Upper lobe of right lung (tissue), 1 donor: ENCODE measurements around the gene DGKQ. TPM values are rescaled to one million over a fixed set of nuclear protein-coding genes. Genes with fewer than 3 reads are reported as not detected.
A peak's percentile ranks its signal among the peaks of the same experiment; 100 is the strongest.

Experiments
- ATAC-seq: fragments of 200-7000 bp; cut with Tn5 transposase; one replicate; pipeline ENCODE4 v1.9.1; 2020; ENCODE audit warnings: mild to moderate bottlenecking, moderate library complexity
- DNase-seq: peaks from one replicate; pipeline ENCODE4 v3.0.0-alpha.2; 2020
- H3K27ac ChIP-seq: fragments of 200-600 bp; one replicate; pipeline ENCODE4 v1.8.0; 2022
- H3K27me3 ChIP-seq: fragments of 200-600 bp; one replicate; pipeline ENCODE4 v1.8.0; 2022; ENCODE audit warnings: mild to moderate bottlenecking
- H3K36me3 ChIP-seq: fragments of 200-600 bp; one replicate; pipeline ENCODE4 v1.8.0; 2022
- H3K4me1 ChIP-seq: fragments of 200-600 bp; one replicate; pipeline ENCODE4 v1.8.0; 2022
- H3K4me3 ChIP-seq: fragments of 200-600 bp; one replicate; pipeline ENCODE4 v1.8.0; 2022; ENCODE audit warnings: mild to moderate bottlenecking
- H3K9me3 ChIP-seq: fragments of 200-600 bp; one replicate; pipeline ENCODE4 v1.8.0; 2022
- CTCF ChIP-seq: fragments of 200-600 bp; IDR thresholded peaks from one replicate; pipeline ENCODE4 v1.8.0; 2022; ENCODE audit warnings: antibody characterized with exemption
- intact Hi-C: fragments of 100-400 bp; cut with DNase I; formaldehyde crosslinking; loops from one replicate; pipeline ENCODE4 v1.11.0; 2022
- total RNA-seq: library from RNA; stranded (reverse); fragmentation: NEBNext Ultra II Directional; extraction: Animal tissue kit (Norgen Biotek cat#: 25700); gene quantifications from one replicate; pipeline ENCODE4 v1.2.1, GENCODE V29; 2021
- donor health status: DM: no; HTN: yes; CAD: no; lungs with severe emphysema.

DGKQ gene
- total RNA-seq, 1 donor from 2014 or later, result 19.1 TPM

- DNase-seq (no peak), ATAC-seq (no peak)
- TF ChIP-seq CTCF, result no peak
- Histone ChIP-seq H3K4me1 (peaks cover 19% of the 10 kb centered on the region), H3K4me3 (no peak overlapping the region), H3K36me3 (no peaks in the 10 kb centered on the region), H3K27ac (no peak overlapping the region), H3K27me3 (peaks cover 8% of the 10 kb centered on the region), H3K9me3 (no peaks in the 10 kb centered on the region)
- intact Hi-C loops, result no loop called here
Measured at GRCh38 chr4:1011666-1012033, 38.3 kb upstream of the DGKQ start.

- peak; percentile 74 for ATAC-seq
- peaks cover 19% of the 10 kb centered on the region for H3K4me1 ChIP-seq
- H3K36me3 ChIP-seq, result no peaks in the 10 kb centered on the region
- H3K9me3 ChIP-seq, result no peaks in the 10 kb centered on the region
- peaks cover 11% of the 10 kb centered on the region for H3K27me3 ChIP-seq
- TF ChIP-seq CTCF, result no peak
- intact Hi-C loops, result no loop called here
- DNase-seq, result peak; percentile 97
- H3K4me3 ChIP-seq, result peak within 1 kb of the TSS; percentile 69
- H3K27ac ChIP-seq, result peak within 1 kb of the TSS; percentile 65
Measured at GRCh38 chr4:1011022-1011665, 37.8 kb upstream of the DGKQ start, which contains the start of gene FGFRL1. FGFRL1 (plus strand) TSS chr4:1011626; CDS start chr4:1012486, 860 bp downstream.

GRCh38 chr4:1010395-1011021 lies 37.1 kb upstream of the DGKQ start:
- peak overlapping the region; percentile 65 for H3K27ac ChIP-seq
- intact Hi-C loops, result no loop called here
- no peaks in the 10 kb centered on the region for H3K36me3 ChIP-seq
- ATAC-seq (peak; percentile 65), DNase-seq (peak; percentile 90)
- no peak for TF ChIP-seq CTCF
- H3K9me3 ChIP-seq, result no peaks in the 10 kb centered on the region
- H3K4me3 ChIP-seq, result peak overlapping the region; percentile 69
- peaks cover 14% of the 10 kb centered on the region for H3K27me3 ChIP-seq
- H3K4me1 ChIP-seq, result peaks cover 19% of the 10 kb centered on the region

GRCh38 chr4:1009542-1010394 lies 36.4 kb upstream of the DGKQ start:
- DNase-seq (peak; percentile 89), ATAC-seq (peak; percentile 83)
- intact Hi-C loops, result no loop called here
- Histone ChIP-seq H3K36me3 (no peaks in the 10 kb centered on the region), H3K9me3 (no peaks in the 10 kb centered on the region), H3K4me3 (peak overlapping the region; percentile 69), H3K4me1 (peaks cover 19% of the 10 kb centered on the region), H3K27me3 (peaks cover 21% of the 10 kb centered on the region), H3K27ac (peak overlapping the region; percentile 65)
- TF ChIP-seq CTCF, result no peak

GRCh38 chr4:1008840-1009541 lies 35.6 kb upstream of the DGKQ start:
- DNase-seq, result peak; percentile 79
- ATAC-seq, result no peak
- H3K27me3 ChIP-seq, result peaks cover 29% of the 10 kb centered on the region
- H3K36me3 ChIP-seq, result no peaks in the 10 kb centered on the region
- H3K27ac ChIP-seq, result peak overlapping the region; percentile 55
- H3K4me1 ChIP-seq, result peaks cover 19% of the 10 kb centered on the region
- TF ChIP-seq CTCF, result no peak
- intact Hi-C loops, result no loop called here
- H3K4me3 ChIP-seq, result peak overlapping the region; percentile 66
- H3K9me3 ChIP-seq, result no peaks in the 10 kb centered on the region
